HL-60 (cell line): ENCODE data around the gene SAP25.

Experiments used
- GABPA ChIP-seq: IDR thresholded peaks from 2 replicates; pipeline ENCODE4 v1.6.1; 2012; ENCODE audit warnings: low read depth
- TF ChIP-seq, protein P1 (sequence below): IDR thresholded peaks from one replicate; pipeline ENCODE4 v1.5.1; 2011; ENCODE audit warnings: low read length, control low read depth, inconsistent platforms; ENCODE audit not compliant: insufficient read depth
- TF ChIP-seq, protein P2 (sequence below): IDR thresholded peaks from 2 replicates; pipeline ENCODE4 v1.6.1; 2012; ENCODE audit warnings: low read depth; ENCODE audit not compliant: insufficient replicate concordance

DNA sequence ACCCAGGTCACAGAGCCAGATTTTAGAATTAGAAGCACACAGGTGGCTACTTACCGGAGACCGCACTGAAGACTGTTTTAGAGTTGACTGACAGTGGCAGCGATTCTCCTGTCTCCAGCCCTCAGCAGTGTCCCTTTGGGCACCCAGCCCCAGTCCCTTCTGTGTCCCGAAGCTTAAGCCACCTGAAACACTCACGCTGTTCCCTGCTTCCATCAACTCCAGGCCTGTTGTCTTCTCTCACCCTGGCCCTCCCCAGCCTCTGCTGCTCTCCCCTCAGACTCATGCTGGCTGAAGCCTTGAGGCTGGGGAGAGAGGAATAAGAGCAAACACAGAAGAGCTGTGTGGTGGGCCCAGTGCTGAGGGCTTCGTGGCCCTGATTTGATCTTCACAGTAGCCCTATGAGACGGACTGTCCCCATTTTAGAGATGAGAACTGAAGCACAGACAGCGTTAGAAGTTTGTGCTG is 10.6 kb downstream of the SAP25 start:
- TF ChIP-seq, protein P1, sequence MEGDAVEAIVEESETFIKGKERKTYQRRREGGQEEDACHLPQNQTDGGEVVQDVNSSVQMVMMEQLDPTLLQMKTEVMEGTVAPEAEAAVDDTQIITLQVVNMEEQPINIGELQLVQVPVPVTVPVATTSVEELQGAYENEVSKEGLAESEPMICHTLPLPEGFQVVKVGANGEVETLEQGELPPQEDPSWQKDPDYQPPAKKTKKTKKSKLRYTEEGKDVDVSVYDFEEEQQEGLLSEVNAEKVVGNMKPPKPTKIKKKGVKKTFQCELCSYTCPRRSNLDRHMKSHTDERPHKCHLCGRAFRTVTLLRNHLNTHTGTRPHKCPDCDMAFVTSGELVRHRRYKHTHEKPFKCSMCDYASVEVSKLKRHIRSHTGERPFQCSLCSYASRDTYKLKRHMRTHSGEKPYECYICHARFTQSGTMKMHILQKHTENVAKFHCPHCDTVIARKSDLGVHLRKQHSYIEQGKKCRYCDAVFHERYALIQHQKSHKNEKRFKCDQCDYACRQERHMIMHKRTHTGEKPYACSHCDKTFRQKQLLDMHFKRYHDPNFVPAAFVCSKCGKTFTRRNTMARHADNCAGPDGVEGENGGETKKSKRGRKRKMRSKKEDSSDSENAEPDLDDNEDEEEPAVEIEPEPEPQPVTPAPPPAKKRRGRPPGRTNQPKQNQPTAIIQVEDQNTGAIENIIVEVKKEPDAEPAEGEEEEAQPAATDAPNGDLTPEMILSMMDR: no peak
- TF ChIP-seq, protein P2, sequence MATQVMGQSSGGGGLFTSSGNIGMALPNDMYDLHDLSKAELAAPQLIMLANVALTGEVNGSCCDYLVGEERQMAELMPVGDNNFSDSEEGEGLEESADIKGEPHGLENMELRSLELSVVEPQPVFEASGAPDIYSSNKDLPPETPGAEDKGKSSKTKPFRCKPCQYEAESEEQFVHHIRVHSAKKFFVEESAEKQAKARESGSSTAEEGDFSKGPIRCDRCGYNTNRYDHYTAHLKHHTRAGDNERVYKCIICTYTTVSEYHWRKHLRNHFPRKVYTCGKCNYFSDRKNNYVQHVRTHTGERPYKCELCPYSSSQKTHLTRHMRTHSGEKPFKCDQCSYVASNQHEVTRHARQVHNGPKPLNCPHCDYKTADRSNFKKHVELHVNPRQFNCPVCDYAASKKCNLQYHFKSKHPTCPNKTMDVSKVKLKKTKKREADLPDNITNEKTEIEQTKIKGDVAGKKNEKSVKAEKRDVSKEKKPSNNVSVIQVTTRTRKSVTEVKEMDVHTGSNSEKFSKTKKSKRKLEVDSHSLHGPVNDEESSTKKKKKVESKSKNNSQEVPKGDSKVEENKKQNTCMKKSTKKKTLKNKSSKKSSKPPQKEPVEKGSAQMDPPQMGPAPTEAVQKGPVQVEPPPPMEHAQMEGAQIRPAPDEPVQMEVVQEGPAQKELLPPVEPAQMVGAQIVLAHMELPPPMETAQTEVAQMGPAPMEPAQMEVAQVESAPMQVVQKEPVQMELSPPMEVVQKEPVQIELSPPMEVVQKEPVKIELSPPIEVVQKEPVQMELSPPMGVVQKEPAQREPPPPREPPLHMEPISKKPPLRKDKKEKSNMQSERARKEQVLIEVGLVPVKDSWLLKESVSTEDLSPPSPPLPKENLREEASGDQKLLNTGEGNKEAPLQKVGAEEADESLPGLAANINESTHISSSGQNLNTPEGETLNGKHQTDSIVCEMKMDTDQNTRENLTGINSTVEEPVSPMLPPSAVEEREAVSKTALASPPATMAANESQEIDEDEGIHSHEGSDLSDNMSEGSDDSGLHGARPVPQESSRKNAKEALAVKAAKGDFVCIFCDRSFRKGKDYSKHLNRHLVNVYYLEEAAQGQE: no peak
- no peak for TF ChIP-seq GABPA
